Measurements from ENCODE around the gene DHX16. TPM values are rescaled to one million over a fixed set of nuclear protein-coding genes. Genes with fewer than 3 reads are reported as not detected.
A peak's percentile ranks its signal among the peaks of the same experiment; 100 is the strongest.

The DHX16 gene
- total and polyA plus RNA-seq, 2 of the 8 experiments (the other 6 are each of a cell fraction or from before 2014, with no cell fraction given): 27.4 to 44.4 TPM

GRCh38 chr6:30612687-30613248 is 60.0 kb downstream of the DHX16 start:
- peaks cover 13 to 63% (median 31%) of the 10 kb centered on the region in 4 experiments for H3K36me3 ChIP-seq (ENCODE audit: control insufficient read depth in 2 of 4, insufficient read depth in 4 of 4, low read length in 3 of 4)
- H2BK5ac ChIP-seq (ENCODE audit: low read depth, low read length): no peak overlapping the region
- no peak overlapping the region for H3K14ac ChIP-seq (ENCODE audit: insufficient read length)
- no peak overlapping the region for H4K5ac ChIP-seq (ENCODE audit: insufficient read length, low read depth, low read length)
- H2AFZ ChIP-seq (ENCODE audit: low read length): no peak overlapping the region
- no peak overlapping the region for H3K56ac ChIP-seq (replicated peaks; ENCODE audit: insufficient read length, low read depth, low read length)
- peaks cover 4 to 6% of the 10 kb centered on the region in 2 experiments for H4K20me1 ChIP-seq (replicated peaks in 1 of 2; ENCODE audit: control insufficient read depth in 1 of 2, insufficient read depth in 2 of 2, low read length in 2 of 2)
- H3K27me3 ChIP-seq (replicated peaks in 1 of 4; ENCODE audit: control insufficient read depth in 3 of 4, extremely low read depth in 1 of 4, insufficient read depth in 3 of 4, low read length in 3 of 4): no peaks in the 10 kb centered on the region
- H3K4me3 ChIP-seq (ENCODE audit: extremely low read depth in 1 of 4, insufficient read depth in 2 of 4, low read depth in 3 of 4, low read length in 4 of 4): no peak overlapping the region; a peak in 1 of 8 replicates
- DNase-seq (ENCODE audit: low read depth in 1 of 2, low spot score in 2 of 2) (no peak), FAIRE-seq (no peak)
- no peak overlapping the region for H3K4ac ChIP-seq (replicated peaks; ENCODE audit: insufficient read length, low read depth, low read length)
- no peak overlapping the region for H3K9ac ChIP-seq (replicated peaks in 1 of 4; ENCODE audit: extremely low read depth in 1 of 4, low read depth in 3 of 4, low read length in 3 of 4)
- TF ChIP-seq PHF8 (conservative IDR thresholded peaks at IDR 0.05; ENCODE audit: low read depth, low read length) (no peak), MAX (IDR thresholded peaks at IDR 0.05) (no peak), CBX5 (IDR thresholded peaks at IDR 0.05; ENCODE audit: low read depth, low read length) (no peak), HDAC2 (IDR thresholded peaks at IDR 0.05; ENCODE audit: borderline replicate concordance in 1 of 2, low read depth in 2 of 2, low read length in 2 of 2) (no peak), GABPA (IDR thresholded peaks at IDR 0.05; ENCODE audit: borderline replicate concordance, insufficient read depth, low read length) (no peak), POLR2AphosphoS5 (IDR thresholded peaks at IDR 0.05; ENCODE audit: low read depth, low read length) (peak; percentile 85), SP2 (IDR thresholded peaks at IDR 0.05; ENCODE audit: low read length) (no peak), EGR1 (IDR thresholded peaks at IDR 0.05; ENCODE audit: borderline replicate concordance, low read depth, low read length) (no peak), POLR2A (IDR thresholded peaks at IDR 0.05; ENCODE audit: control extremely low read depth in 1 of 2, low read depth in 2 of 2, low read length in 2 of 2) (peak in 1 of 2 experiments; percentile 77), BRCA1 (IDR thresholded peaks at IDR 0.05; ENCODE audit: low read depth, low read length) (no peak), POU5F1 (IDR thresholded peaks at IDR 0.05; ENCODE audit: low read depth, low read length) (no peak)
- H3K23ac ChIP-seq (ENCODE audit: insufficient read length): no peak overlapping the region
- H3K23me2 ChIP-seq (ENCODE audit: low read depth, low read length): peaks cover 11% of the 10 kb centered on the region
- H2BK12ac ChIP-seq (ENCODE audit: low read depth, low read length): no peak overlapping the region
- peaks cover 0 to 6% (median 3%) of the 10 kb centered on the region in 4 experiments; a peak in 4 of 7 replicates for H3K4me1 ChIP-seq (replicated peaks in 1 of 4; ENCODE audit: control insufficient read depth in 3 of 4, insufficient read depth in 4 of 4, low read length in 3 of 4)
- H3K27ac ChIP-seq (ENCODE audit: low read depth, low read length): no peak overlapping the region
- H3K4me2 ChIP-seq (ENCODE audit: insufficient read depth in 1 of 2, low read depth in 2 of 2, low read length in 2 of 2): peak overlapping the region; percentile 4 to 98; a peak in 1 of 4 replicates
- no peak overlapping the region for H2BK15ac ChIP-seq (ENCODE audit: low read length)
- H4K91ac ChIP-seq (replicated peaks; ENCODE audit: insufficient read length, low read length): no peak overlapping the region
- no peaks in the 10 kb centered on the region for H3K9me3 ChIP-seq (ENCODE audit: insufficient read depth in 2 of 2, low read depth in 1 of 2, low read length in 1 of 2)
- H3K79me1 ChIP-seq (ENCODE audit: low read depth, low read length): peaks cover 8% of the 10 kb centered on the region; the same call in 1 of the 2 replicates
- ChIA-PET POLR2A (ENCODE audit: partially characterized antibody) (interaction anchor here (0.8 to 4.8 kb wide), 23 partner anchors 15 to 131 kb away, joined by 3 to 443 read pairs (median 5); partner anchors contain the start of genes ABCF1, ATAT1, C6orf136 and GNL1), CTCF (ENCODE audit: partially characterized antibody) (interaction anchor here (0.7 to 2.4 kb wide), 15 partner anchors 8 to 131 kb away, joined by 3 to 17 read pairs (median 4); partner anchors contain the start of genes ATAT1 and DHX16)
- no peak overlapping the region for H2AK5ac ChIP-seq (ENCODE audit: low read depth, low read length)
- no peak overlapping the region for H2BK120ac ChIP-seq (replicated peaks; ENCODE audit: low read depth, low read length)
- no peak overlapping the region for H3K18ac ChIP-seq (ENCODE audit: extremely low read depth, low read length)
- no peak overlapping the region for H4K8ac ChIP-seq (ENCODE audit: extremely low read depth, insufficient read depth, low read length)
- peaks cover 4 to 60% of the 10 kb centered on the region in 2 experiments; a peak in 3 of 4 replicates for H3K79me2 ChIP-seq (ENCODE audit: control insufficient read depth in 1 of 2, insufficient read depth in 2 of 2, low read length in 2 of 2)
- 82% methylated on average over 6 of the region's 6 CpGs; no CpG with 5 or more reads in 1 of the 2 experiments for WGBS, 2 experiments (ENCODE audit: extremely low coverage in 1 of 2, insufficient coverage in 1 of 2, insufficient read length in 1 of 2, insufficient replicate concordance in 2 of 2, low coverage in 1 of 2, low lambda C conversion rate in 2 of 2, missing lambda C conversion rate in 1 of 2)
- H2BK20ac ChIP-seq (ENCODE audit: low read length): no peak overlapping the region

Measured in H1 (cell line).